ENCODE results near the gene C6orf15. TPM values are rescaled to one million over a fixed set of nuclear protein-coding genes. Genes with fewer than 3 reads are reported as not detected.

Gene C6orf15
- total RNA-seq, 1 donor from 2014 or later = not detected

Small RNAs within 50 kb of the gene (small RNA-seq; reads per million reads assigned to genes)
- not detected for gene POLR2LP1
- not detected for gene RNU6-1133P

Other genes with a start within 250 kb of the C6orf15 start
- 40.7 TPM for gene DDR1, start 228.1 kb downstream of the C6orf15 start, total RNA-seq
- 7.3 TPM for gene GTF2H4, start 204.4 kb downstream of the C6orf15 start, total RNA-seq
- 12.5 TPM for gene VARS2, start 198.3 kb downstream of the C6orf15 start, total RNA-seq
- gene SFTA2, start 180.4 kb downstream of the C6orf15 start, total RNA-seq = not detected
- gene MUCL3, start 171.6 kb downstream of the C6orf15 start, total RNA-seq = not detected
- gene MUC21, start 128.9 kb downstream of the C6orf15 start, total RNA-seq = not detected
- not detected for gene MUC22, start 102.1 kb downstream of the C6orf15 start, total RNA-seq
- gene PSORS1C1, start 2.2 kb upstream of the C6orf15 start, total RNA-seq = under 0.01 TPM
- gene CDSN, start 7.9 kb upstream of the C6orf15 start, total RNA-seq = not detected
- gene PSORS1C2, start 26.5 kb upstream of the C6orf15 start, total RNA-seq = not detected
- gene CCHCR1, start 45.2 kb upstream of the C6orf15 start, total RNA-seq = 9.9 TPM
- gene TCF19, start 46.0 kb upstream of the C6orf15 start, total RNA-seq = 8.4 TPM
- gene POU5F1, start 58.1 kb upstream of the C6orf15 start, total RNA-seq = not detected
- gene HLA-C, start 159.5 kb upstream of the C6orf15 start, total RNA-seq = 56.9 TPM
- 92.9 TPM for gene HLA-B, start 244.6 kb upstream of the C6orf15 start, total RNA-seq

All from skeletal muscle tissue (tissue), 2 donors.